Stimulated activated CD8-positive, alpha-beta memory T cell treated with anti-CD3 and anti-CD28 coated beads, Interleukin-7, amount 100 ng/mL, for 24 hours (primary cell): ENCODE results near the gene PPP2R2B.

Source experiments
- DNase-seq: peaks from one replicate; pipeline ENCODE4 v3.0.0-alpha.2; 2020; ENCODE audit warnings: low read depth

Gene PPP2R2B

GRCh38 chr5:146541958-146542849 lies 336.4 kb downstream of the PPP2R2B start:
- DNase-seq: peak; percentile 42

GRCh38 chr5:146540414-146540813 lies 338.1 kb downstream of the PPP2R2B start:
- no peak for DNase-seq

GRCh38 chr5:146539973-146540372 lies 338.6 kb downstream of the PPP2R2B start:
- no peak for DNase-seq

GRCh38 chr5:146538432-146538831 lies 340.1 kb downstream of the PPP2R2B start:
- no peak for DNase-seq

GRCh38 chr5:146533882-146534281 lies 344.7 kb downstream of the PPP2R2B start:
- DNase-seq: no peak

GRCh38 chr5:146533260-146533857 lies 345.2 kb downstream of the PPP2R2B start:
- DNase-seq: peak; percentile 58
